ENCODE data around the gene OR2AE1.
A peak's percentile ranks its signal among the peaks of the same experiment; 100 is the strongest.

The OR2AE1 gene

DNA sequence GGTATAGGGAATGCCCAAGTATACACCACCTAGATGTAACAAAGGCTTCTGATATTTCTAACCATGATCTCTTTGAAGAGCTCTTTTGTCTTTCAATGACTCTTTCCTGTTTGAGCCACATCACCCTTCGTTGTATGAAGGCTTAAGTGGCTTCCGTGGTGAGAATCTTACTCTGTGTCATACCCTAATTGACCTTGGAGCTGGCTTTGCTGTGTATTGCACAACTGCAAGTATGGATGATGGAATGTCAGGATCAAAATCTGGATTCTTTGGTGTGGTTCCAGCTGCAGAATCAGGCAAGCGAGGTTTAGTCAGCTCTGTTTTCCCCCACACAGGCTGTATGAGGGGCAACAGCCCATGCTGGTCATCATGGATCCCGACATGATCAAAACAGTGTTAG, 33.0 kb downstream of the OR2AE1 start:
- H3K4me3 Mint-ChIP-seq: no peak overlapping the region
- no peaks in the 10 kb centered on the region for H3K9me3 Mint-ChIP-seq
- H3K36me3 Mint-ChIP-seq (ENCODE audit: low read depth): no peaks in the 10 kb centered on the region
- H3K27ac Mint-ChIP-seq: no peak overlapping the region
- H3K27me3 Mint-ChIP-seq (ENCODE audit: low read depth): peaks cover 10% of the 10 kb centered on the region
- TF ChIP-seq, protein P1, sequence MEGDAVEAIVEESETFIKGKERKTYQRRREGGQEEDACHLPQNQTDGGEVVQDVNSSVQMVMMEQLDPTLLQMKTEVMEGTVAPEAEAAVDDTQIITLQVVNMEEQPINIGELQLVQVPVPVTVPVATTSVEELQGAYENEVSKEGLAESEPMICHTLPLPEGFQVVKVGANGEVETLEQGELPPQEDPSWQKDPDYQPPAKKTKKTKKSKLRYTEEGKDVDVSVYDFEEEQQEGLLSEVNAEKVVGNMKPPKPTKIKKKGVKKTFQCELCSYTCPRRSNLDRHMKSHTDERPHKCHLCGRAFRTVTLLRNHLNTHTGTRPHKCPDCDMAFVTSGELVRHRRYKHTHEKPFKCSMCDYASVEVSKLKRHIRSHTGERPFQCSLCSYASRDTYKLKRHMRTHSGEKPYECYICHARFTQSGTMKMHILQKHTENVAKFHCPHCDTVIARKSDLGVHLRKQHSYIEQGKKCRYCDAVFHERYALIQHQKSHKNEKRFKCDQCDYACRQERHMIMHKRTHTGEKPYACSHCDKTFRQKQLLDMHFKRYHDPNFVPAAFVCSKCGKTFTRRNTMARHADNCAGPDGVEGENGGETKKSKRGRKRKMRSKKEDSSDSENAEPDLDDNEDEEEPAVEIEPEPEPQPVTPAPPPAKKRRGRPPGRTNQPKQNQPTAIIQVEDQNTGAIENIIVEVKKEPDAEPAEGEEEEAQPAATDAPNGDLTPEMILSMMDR (IDR thresholded peaks at IDR 0.05; ENCODE audit: unreplicated experiment in 3 of 3): no peak
- no peaks in the 10 kb centered on the region for H3K4me1 Mint-ChIP-seq

DNA sequence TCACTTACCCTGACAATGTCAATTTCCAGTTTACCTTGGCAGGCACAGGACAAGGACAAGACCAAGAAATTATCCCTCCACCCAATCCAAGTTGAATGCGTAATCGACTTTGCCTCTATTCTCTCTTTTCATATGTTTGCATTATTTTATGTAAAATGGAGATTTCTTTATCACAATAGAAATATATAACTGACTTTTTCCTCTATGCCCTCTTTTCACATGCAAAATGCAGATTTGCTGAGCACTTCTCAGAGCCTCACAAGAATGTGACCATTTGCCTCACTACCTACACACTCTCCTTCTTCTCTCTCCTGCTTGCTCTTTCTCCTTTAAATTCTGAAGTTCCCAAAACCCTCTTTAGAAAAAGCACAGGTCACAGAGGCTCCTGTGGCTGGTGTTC, 33.9 kb downstream of the OR2AE1 start:
- H3K9me3 Mint-ChIP-seq: no peaks in the 10 kb centered on the region
- TF ChIP-seq, protein P1 (IDR thresholded peaks at IDR 0.05; ENCODE audit: unreplicated experiment in 3 of 3): no peak
- peaks cover 10% of the 10 kb centered on the region for H3K27me3 Mint-ChIP-seq (ENCODE audit: low read depth)
- H3K4me1 Mint-ChIP-seq: peaks cover 2% of the 10 kb centered on the region
- H3K36me3 Mint-ChIP-seq (ENCODE audit: low read depth): no peaks in the 10 kb centered on the region
- H3K4me3 Mint-ChIP-seq: no peak overlapping the region
- no peak overlapping the region for H3K27ac Mint-ChIP-seq

DNA sequence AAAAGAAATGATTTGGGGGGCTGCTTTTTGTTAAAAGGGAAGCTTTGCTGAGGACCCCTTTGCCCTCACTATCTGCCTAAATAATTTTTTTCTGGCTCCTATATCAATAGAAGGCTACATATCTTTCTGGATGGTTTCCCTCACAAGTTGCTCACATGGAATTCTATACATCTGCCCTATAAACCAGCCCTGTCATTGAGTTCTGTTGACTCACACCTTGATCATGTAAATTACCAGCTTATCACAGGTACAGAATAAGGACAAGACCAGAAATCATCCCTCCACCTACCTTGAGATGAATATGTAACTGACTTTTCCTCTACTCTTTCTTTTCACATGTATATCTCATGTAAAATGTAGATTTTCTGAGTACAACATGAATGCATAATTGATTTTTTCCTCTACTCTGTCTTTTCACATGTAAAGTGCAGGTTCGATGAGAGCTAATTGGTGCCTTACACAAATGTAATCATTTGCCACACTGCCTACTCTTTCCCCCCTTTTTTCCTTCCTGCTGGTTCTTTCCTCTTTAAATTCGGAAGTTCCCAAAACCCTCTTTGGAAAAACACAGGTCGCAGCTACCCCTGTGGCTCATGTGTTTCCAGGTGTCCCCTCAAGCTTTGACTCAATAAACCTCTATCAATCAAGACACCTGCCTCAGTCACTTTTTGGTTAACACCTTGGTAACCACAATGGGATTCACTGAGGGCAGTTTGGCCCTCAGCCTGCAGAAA, 36.5 kb downstream of the OR2AE1 start:
- peaks cover 10% of the 10 kb centered on the region for H3K27me3 Mint-ChIP-seq (ENCODE audit: low read depth)
- no peaks in the 10 kb centered on the region for H3K9me3 Mint-ChIP-seq
- no peak overlapping the region for H3K4me3 Mint-ChIP-seq

DNA sequence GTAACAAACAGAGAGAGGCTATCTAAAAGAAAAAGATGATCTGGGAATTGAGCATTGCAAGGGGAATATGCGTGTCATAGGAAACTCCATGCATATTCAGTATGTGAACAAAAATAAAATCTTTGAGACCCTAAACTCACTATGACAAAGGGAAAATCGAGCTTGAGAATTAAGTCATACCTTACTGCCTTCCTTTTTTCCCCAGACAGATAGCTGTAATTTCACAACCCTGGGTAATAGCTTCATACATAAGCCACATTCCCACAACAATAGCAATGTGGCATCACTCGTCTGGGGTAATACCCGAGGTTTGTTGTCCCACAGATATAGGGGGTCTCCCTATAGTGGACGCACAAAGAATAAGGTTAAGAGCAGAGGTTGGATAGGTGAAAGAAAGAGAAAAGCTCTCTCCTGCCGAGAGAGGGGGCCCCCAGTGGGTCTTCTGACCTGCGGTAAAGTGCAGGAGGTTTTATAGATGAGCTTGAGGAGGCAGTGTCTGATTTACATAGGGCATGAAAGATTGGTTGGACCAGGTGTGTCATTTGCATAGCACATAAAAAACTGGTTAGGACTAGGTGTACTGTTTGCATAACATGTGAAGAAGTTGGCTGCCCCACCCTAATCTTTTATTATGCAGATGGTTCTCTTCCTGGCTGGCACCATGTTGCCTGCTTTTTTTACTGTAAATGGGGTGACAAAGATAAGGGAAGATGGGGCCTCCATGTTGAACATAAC, 37.4 kb downstream of the OR2AE1 start:
- TF ChIP-seq, protein P1 (IDR thresholded peaks at IDR 0.05; ENCODE audit: unreplicated experiment in 3 of 3): no peak
- H3K4me1 Mint-ChIP-seq: peaks cover 5% of the 10 kb centered on the region
- no peaks in the 10 kb centered on the region for H3K36me3 Mint-ChIP-seq (ENCODE audit: low read depth)
- peaks cover 10% of the 10 kb centered on the region for H3K27me3 Mint-ChIP-seq (ENCODE audit: low read depth)
- no peak overlapping the region for H3K27ac Mint-ChIP-seq
- no peaks in the 10 kb centered on the region for H3K9me3 Mint-ChIP-seq
- no peak overlapping the region for H3K4me3 Mint-ChIP-seq

More for the DNA sequence above, 36.5 kb downstream of the OR2AE1 start:
- no peak overlapping the region for H3K27ac Mint-ChIP-seq
- TF ChIP-seq, protein P1 (IDR thresholded peaks at IDR 0.05; ENCODE audit: unreplicated experiment in 3 of 3): no peak
- no peaks in the 10 kb centered on the region for H3K36me3 Mint-ChIP-seq (ENCODE audit: low read depth)
- peaks cover 5% of the 10 kb centered on the region for H3K4me1 Mint-ChIP-seq

DNA sequence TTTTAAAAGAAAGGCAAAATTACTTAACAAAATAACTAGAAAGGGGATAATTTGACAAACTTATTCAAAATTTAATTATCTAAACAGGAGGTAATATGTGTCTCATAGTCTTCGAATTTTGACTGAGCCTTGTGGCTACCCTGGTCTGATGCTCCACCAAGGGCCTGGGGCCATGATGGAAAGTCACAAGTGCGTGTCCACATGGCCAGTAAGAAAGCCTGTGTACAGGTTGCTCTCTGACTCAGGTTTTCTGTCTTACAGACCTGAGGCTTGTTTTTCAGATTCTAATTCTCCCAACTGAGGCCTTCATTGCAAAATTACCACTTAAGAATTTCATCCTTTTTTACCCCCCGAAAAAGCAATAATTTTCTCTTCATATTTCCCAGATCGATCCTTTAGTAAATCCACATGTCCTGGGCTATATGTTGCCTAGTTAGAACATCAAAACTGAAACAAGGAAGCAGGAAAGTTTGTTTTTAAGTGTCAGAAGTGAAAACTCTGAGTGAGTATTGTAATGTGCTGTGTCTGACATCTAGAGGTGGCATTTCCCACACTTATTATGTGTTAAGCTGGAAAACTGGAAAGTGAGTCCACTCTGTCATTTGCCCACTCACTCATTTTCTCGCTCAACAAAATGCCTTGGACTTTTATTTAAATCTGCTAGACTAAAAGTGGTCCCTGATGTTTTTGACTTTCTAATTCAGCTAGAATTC, 39.0 kb downstream of the OR2AE1 start:
- H3K9me3 Mint-ChIP-seq: no peaks in the 10 kb centered on the region
- peak overlapping the region; percentile 10 to 38 (median 35) for H3K27ac Mint-ChIP-seq
- peaks cover 5% of the 10 kb centered on the region for H3K4me1 Mint-ChIP-seq
- TF ChIP-seq, protein P1 (IDR thresholded peaks at IDR 0.05; ENCODE audit: unreplicated experiment in 3 of 3): peak in 2 of 3 experiments; percentile 14 to 39
- H3K27me3 Mint-ChIP-seq (ENCODE audit: low read depth): peaks cover 10% of the 10 kb centered on the region
- no peaks in the 10 kb centered on the region for H3K36me3 Mint-ChIP-seq (ENCODE audit: low read depth)
- H3K4me3 Mint-ChIP-seq: no peak overlapping the region
